Endothelial cell of umbilical vein (primary cell): Measurements from ENCODE around the gene SETD6. TPM values are rescaled to one million over a fixed set of nuclear protein-coding genes. Genes with fewer than 3 reads are reported as not detected.

Source experiments
- polyA plus RNA-seq, 4 experiments: library from polyadenylated mRNA; depleted of rRNA in 3 of 4; stranded (reverse) in 3 of 4; unstranded in 1 of 4; fragments of >200 nt; gene quantifications; 2 replicates each; pipeline versions ENCODE4 v1.2.1 to v1.2.3, GENCODE V29; 2011 to 2012; ENCODE audit warnings: missing spikeins in 1 of 4
- small RNA-seq: library from RNA; depleted of rRNA; stranded (forward); fragments of <200 nt; gene quantifications from one replicate; pipeline ENCODE3, GENCODE V24; 2012; ENCODE audit warnings: low replicate concordance, low read depth; ENCODE audit not compliant: insufficient read depth, insufficient read length
- total RNA-seq: library from RNA; stranded (reverse); gene quantifications from 2 replicates; pipeline ENCODE4 v1.2.3, GENCODE V29; 2021

SETD6 gene
- total and polyA plus RNA-seq, 2 donors (not counting 3 experiments of a cell fraction or from before 2014, with no cell fraction given), result 10.2 to 16.4 TPM

Small RNA genes lying within 50 kb of the gene (small RNA-seq; reads per million reads assigned to genes)
- gene RNU6-103P, result not detected
- 121 reads per million, percentile 98 among the genes with 10 or more reads in this experiment for gene SNORA46
- not detected for gene SNORA50A

Other genes with a start within 250 kb of the SETD6 start
- gene PRSS54, start 220.5 kb upstream of the SETD6 start, total RNA-seq, result not detected in 2 replicates
- gene PRSS54, start 220.5 kb upstream of the SETD6 start, polyA plus RNA-seq, result not detected in 2 replicates
- gene GINS3, start 123.0 kb upstream of the SETD6 start, total RNA-seq, result 24.1 and 29.0 TPM in 2 replicates
- gene GINS3, start 123.0 kb upstream of the SETD6 start, polyA plus RNA-seq, result 17.2 and 17.3 TPM in 2 replicates
- gene NDRG4, start 15.4 kb upstream of the SETD6 start, total RNA-seq, result 31.0 and 35.8 TPM in 2 replicates
- gene NDRG4, start 15.4 kb upstream of the SETD6 start, polyA plus RNA-seq, result 74.3 and 93.9 TPM in 2 replicates
- 150 and 151 TPM in 2 replicates for gene CNOT1, start 114.3 kb downstream of the SETD6 start, total RNA-seq
- 129 and 142 TPM in 2 replicates for gene CNOT1, start 114.3 kb downstream of the SETD6 start, polyA plus RNA-seq
- gene SLC38A7, start 169.3 kb downstream of the SETD6 start, total RNA-seq, result 44.4 and 45.5 TPM in 2 replicates
- gene SLC38A7, start 169.3 kb downstream of the SETD6 start, polyA plus RNA-seq, result 33.2 and 40.0 TPM in 2 replicates
- 120 and 127 TPM in 2 replicates for gene GOT2, start 218.8 kb downstream of the SETD6 start, total RNA-seq
- 42.5 and 53.4 TPM in 2 replicates for gene GOT2, start 218.8 kb downstream of the SETD6 start, polyA plus RNA-seq